ENCODE measurements around the gene MEAK7. TPM values are rescaled to one million over a fixed set of nuclear protein-coding genes. Genes with fewer than 3 reads are reported as not detected.

The MEAK7 gene
- total RNA-seq, 1 experiment from 2014 or later = 21.5 TPM

DNA sequence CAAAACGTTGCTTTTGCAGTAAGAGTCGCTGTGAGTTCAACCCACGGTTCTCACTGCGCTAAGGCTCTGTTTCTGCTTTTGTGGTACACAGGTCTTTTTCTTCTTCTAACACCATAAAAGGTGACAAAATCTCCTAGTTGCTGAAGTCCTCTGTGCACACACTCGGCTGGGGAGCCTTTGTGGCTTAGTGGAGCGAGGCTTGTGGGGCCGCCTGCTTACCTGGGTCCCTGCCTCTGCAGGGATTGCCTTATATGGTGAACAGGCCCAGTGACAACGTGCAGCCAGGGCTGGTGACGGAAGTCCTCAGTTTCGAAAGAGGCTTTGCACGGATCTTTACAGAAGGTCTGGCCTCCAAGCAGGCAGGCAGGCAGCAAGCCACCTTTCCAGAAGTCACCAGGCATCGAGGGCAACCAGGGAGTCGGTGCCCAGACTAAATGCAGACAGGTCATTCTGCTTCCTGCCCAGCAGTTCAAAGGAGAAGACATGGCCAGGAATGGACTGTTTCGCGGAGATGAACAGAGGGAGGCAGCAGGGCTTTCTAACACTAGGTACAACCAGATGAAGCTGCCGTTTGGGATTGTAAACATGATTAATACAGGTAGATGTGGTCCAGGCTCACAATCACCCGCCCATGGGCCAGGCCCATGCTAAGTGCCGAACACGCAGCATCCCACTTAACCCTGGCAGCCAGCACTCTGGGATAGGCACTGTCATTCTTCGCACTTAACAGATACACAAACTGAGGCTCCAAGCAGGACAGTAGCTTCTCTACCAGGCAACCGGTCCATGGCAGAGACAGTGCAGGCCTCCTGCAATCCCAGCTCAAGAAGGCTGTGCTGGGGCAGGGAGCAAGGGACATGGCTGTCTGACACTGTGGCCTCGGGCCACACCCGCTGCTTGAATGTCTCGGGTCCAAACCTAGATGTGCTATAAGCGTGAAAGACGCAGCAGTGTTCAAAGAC lies 10.7 kb upstream of the MEAK7 start:
- H4K20me1 ChIP-seq (ENCODE audit: control insufficient read depth, insufficient read depth, insufficient read length) = no peaks in the 10 kb centered on the region
- no peak overlapping the region for H3K4me2 ChIP-seq (ENCODE audit: insufficient read depth, insufficient read length, low read length)
- H3K9me3 ChIP-seq (ENCODE audit: control insufficient read depth, low read depth, low read length) = no peaks in the 10 kb centered on the region
- H3K27me3 Mint-ChIP-seq (ENCODE audit: low read depth) = no peaks in the 10 kb centered on the region; the same call in 1 of the 2 replicates
- H3K56ac ChIP-seq (ENCODE audit: insufficient read length, low read depth, low read length) = no peak overlapping the region
- no peak for DNase-seq
- no peak overlapping the region for H2BK12ac ChIP-seq (ENCODE audit: insufficient read length, low read depth, low read length)
- H3K4ac ChIP-seq (ENCODE audit: low read depth, low read length) = no peak overlapping the region
- TF ChIP-seq, protein P1, sequence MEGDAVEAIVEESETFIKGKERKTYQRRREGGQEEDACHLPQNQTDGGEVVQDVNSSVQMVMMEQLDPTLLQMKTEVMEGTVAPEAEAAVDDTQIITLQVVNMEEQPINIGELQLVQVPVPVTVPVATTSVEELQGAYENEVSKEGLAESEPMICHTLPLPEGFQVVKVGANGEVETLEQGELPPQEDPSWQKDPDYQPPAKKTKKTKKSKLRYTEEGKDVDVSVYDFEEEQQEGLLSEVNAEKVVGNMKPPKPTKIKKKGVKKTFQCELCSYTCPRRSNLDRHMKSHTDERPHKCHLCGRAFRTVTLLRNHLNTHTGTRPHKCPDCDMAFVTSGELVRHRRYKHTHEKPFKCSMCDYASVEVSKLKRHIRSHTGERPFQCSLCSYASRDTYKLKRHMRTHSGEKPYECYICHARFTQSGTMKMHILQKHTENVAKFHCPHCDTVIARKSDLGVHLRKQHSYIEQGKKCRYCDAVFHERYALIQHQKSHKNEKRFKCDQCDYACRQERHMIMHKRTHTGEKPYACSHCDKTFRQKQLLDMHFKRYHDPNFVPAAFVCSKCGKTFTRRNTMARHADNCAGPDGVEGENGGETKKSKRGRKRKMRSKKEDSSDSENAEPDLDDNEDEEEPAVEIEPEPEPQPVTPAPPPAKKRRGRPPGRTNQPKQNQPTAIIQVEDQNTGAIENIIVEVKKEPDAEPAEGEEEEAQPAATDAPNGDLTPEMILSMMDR (conservative IDR thresholded peaks at IDR 0.05) = no peak
- no peak overlapping the region for H4K8ac ChIP-seq (replicated peaks; ENCODE audit: insufficient read length, low read depth, low read length)
- no peaks in the 10 kb centered on the region for H3K79me2 ChIP-seq (ENCODE audit: insufficient read depth, low read length)
- H2BK5ac ChIP-seq (ENCODE audit: insufficient read length, low read length) = no peak overlapping the region
- peak overlapping the region; percentile 33 for H3K18ac ChIP-seq (ENCODE audit: insufficient read length, low read depth, low read length)
- H3K14ac ChIP-seq (ENCODE audit: insufficient read depth, low read length) = peak overlapping the region; percentile 37
- no peak overlapping the region for H2AFZ ChIP-seq (ENCODE audit: low read length)
- peak overlapping the region in 2 of 3 experiments; percentile 32 to 88; a peak in 2 of 7 replicates for H3K27ac Mint-ChIP-seq
- no peaks in the 10 kb centered on the region for H3K23me2 ChIP-seq (ENCODE audit: insufficient read length, low read depth, low read length, poor library complexity, severe bottlenecking)
- H2AK5ac ChIP-seq (ENCODE audit: insufficient read length, low read length) = no peak overlapping the region
- no peak overlapping the region for H4K5ac ChIP-seq (ENCODE audit: insufficient read length, low read depth, low read length)
- no peak overlapping the region for H3K9ac ChIP-seq (ENCODE audit: extremely low read depth, insufficient read length, low read length)
- no peak overlapping the region for H3T11ph ChIP-seq (ENCODE audit: low read length)
- no peaks in the 10 kb centered on the region for H3K79me1 ChIP-seq (ENCODE audit: insufficient read depth, low read depth, low read length, poor library complexity, severe bottlenecking)
- no CpG with 5 or more reads among the region's 26 CpGs for WGBS (ENCODE audit: extremely low coverage, insufficient read length, low lambda C conversion rate)
- no peaks in the 10 kb centered on the region; a peak in 1 of 5 replicates for H3K9me3 Mint-ChIP-seq
- peaks cover 22 to 26% of the 10 kb centered on the region in 2 experiments for H3K4me1 Mint-ChIP-seq
- no peak overlapping the region for H2BK120ac ChIP-seq (ENCODE audit: low read depth, low read length, poor library complexity, severe bottlenecking)
- no peaks in the 10 kb centered on the region; the same call in 1 of the 2 replicates for H3K4me1 ChIP-seq (ENCODE audit: insufficient read depth, low read length)
- no peak overlapping the region for H2BK20ac ChIP-seq (ENCODE audit: low read depth, low read length, poor library complexity, severe bottlenecking)
- H3K23ac ChIP-seq (ENCODE audit: insufficient read length, low read depth, low read length) = no peak overlapping the region
- no peaks in the 10 kb centered on the region for H3K27me3 ChIP-seq (ENCODE audit: insufficient read depth, low read length)
- H4K91ac ChIP-seq (ENCODE audit: insufficient read length, low read depth, low read length) = no peak overlapping the region
- no peaks in the 10 kb centered on the region for H3K36me3 Mint-ChIP-seq (ENCODE audit: insufficient read depth in 1 of 3, low read depth in 3 of 3)
- no peak overlapping the region for H3K4me3 Mint-ChIP-seq
- H3K27ac ChIP-seq (ENCODE audit: insufficient read length, low read depth, low read length) = no peak overlapping the region
- H2BK15ac ChIP-seq (ENCODE audit: low read depth, low read length) = no peak overlapping the region
